HG02938 (cell line): Measurements from ENCODE around the gene EXOC1.

ENCODE experiments used
- ATAC-seq: cut with Tn5 transposase; IDR thresholded peaks from one replicate; pipeline ENCODE4 v1.9.1; 2021; ENCODE audit warnings: mild to moderate bottlenecking, moderate library complexity; ENCODE audit not compliant: unreplicated experiment

EXOC1 gene

DNA sequence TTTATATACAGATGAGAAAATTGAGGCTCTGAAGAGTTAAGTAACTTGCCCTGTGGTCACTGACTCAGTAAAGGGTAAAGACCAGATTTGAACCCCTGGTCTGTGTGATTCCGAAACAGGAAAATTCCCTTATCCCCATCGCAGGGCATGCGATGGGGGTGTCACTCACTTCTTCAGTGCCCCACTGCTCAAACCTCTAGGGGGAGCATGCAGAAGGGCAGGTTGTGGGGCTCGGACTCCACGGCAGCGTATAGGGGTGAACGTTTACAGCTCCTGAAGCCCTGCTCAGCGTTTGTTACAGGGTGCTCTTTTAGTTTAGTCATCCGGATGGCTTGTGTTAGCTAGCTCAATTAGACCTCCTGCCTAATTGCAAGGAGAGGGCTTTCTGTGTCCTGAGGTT lies 3.7 kb upstream of the EXOC1 start:
- ATAC-seq: no peak

DNA sequence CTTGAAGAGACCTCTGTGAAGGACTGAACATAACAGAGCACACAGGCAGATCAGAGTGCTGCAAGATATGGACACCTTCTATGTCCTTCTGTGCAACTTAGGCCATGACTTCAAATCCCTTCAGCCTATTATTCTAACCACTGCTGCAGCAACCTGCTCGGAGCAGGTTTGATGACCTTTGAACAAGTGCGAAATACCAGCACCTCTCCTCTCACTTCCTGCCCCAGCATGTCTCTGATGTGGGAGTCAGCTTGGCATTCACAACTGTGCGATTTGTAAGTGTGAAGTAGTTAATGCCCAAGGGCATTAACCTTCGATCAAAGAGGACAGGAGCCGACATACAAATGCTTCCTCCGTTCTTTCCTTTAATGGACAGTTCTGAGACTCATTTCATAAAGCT lies 1.6 kb upstream of the EXOC1 start:
- ATAC-seq: no peak

DNA sequence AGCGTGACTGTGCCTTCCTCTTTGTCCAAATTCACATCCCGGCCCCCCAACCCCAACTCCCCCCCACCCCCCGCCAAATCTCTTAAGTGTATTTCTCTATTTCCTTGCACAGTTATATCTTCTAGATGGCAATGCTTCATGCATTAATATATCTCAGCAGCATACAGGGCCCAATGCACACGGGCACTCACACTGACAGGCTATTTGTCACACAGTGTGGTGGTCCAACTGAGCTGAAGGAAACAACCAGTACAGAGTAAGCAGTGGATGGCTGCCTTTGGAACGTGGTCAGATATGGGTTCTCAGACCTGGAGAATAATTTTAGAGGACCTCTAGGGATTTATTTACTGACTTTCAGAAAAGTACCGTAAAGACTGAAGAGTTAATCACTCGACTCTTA lies 681 bp downstream of the EXOC1 start:
- no peak for ATAC-seq

DNA sequence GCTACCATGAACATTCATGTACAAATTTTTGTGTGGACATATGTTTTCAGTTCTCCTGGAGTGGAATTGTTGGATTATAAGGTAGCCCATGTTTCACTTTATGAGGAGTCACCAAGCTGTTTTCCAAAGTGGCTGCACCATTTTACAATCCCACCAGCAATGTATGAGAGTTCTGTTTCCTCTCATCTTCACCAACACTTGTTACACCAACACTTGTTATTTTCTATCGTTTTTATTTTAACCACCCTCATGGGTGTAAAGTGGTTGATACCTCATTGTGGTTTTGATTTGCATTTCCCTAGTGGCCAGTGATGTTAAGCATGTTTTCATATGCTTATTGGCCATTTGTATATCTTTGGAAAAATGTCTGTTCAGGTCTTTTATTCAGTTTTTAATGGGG lies 4.1 kb downstream of the EXOC1 start:
- no peak for ATAC-seq

DNA sequence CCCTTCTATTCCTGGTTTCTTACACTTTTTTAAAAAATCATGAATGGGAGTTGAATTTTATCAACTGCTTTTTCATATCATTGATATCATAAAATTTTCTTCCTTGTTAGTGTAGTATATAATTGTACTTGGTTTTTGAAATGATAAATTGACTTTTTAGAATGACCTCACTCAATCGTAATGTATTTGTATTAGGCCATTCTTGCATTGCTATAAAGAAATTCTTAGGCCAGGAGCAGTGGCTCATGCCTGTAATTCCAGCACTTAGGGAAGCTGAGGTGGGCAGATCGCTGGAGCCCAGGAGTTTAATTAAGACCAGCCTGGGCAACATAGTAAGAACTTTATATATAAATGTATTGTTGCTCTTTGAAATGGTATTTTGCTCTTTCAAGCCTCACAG lies 6.3 kb downstream of the EXOC1 start:
- ATAC-seq: no peak

DNA sequence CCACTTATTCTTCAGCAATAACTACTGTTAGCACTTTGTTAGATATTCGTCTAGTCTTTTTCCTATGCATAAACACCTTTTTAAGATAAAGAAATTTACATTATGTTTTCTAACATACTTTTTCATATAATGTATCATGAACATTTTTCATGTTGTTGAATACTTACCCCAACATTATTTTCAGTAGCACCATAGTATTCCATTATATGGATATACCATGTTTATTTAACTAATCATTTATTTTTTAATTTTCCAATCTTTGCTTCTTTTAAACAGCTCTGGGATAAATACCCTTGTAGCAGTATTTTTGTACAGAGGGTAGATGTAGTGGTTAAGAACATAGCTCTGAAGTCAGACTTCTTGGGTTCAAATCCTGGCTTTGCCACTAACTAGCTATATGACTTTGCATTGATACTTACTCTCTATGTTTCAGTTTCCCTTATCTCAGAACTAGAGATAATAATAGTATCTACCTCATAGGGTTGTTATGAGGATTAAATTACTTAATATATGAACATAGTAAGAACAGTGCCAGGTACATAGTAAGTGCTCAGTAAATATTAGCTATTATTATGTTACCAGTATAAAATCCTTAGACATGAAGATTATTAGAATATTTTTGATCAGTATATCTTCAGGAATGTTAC lies 11.3 kb downstream of the EXOC1 start:
- no peak for ATAC-seq

DNA sequence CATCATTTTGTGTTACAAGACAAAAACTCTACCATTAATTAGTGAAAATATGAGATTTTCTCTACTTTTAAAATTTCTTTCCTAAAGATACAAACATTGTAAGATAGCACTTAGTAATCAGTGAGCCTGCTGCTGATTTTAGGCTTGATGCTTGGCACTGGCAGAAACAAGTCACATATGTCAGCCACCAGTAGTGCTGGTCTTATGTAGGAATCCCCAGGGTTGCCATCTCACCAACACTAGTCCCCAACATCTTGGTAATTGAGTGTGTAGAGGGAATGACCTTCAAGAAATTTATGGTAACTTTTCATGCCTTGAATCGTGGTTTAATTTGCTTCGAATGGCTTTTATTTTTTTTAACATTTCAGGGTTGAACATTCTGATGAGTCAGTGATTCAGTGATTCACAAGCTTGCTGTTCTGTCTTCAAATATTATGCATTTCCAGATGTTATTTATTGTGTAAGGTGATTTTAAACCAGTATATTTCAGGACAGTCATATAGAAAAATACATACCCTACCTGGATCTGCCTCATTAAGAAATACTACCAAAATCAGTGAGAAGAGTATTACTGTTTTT lies 11.9 kb downstream of the EXOC1 start:
- ATAC-seq: no peak

DNA sequence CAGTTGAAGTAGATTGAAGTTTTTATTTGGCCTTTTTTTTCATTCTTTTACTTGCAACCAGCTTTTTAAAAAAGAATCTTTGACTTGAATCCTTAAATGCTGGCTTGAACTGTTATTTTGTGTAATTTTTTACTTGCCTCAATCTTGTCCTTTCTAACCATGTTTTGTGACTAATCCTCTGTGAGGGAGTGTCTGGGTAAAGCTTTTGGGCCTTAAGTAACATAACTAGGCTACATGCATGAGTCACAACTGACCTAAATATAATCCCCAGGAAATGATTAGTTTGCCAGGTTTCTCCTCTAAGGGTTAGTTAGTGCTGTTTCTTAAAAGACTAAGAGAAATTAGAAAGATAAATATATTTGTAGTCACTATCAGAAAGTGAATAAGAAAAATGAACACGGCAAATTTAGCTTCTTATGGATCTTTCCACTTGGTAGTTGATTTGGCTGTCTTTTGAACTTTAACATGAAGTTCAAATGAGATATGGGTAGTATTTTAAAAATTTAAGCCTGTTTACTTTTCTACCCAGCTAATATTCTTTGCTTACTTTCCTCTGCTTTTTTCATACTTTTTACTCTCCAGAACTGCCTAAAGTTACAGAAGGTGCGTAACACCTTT lies 13.0 kb downstream of the EXOC1 start:
- ATAC-seq: peak; percentile 82

DNA sequence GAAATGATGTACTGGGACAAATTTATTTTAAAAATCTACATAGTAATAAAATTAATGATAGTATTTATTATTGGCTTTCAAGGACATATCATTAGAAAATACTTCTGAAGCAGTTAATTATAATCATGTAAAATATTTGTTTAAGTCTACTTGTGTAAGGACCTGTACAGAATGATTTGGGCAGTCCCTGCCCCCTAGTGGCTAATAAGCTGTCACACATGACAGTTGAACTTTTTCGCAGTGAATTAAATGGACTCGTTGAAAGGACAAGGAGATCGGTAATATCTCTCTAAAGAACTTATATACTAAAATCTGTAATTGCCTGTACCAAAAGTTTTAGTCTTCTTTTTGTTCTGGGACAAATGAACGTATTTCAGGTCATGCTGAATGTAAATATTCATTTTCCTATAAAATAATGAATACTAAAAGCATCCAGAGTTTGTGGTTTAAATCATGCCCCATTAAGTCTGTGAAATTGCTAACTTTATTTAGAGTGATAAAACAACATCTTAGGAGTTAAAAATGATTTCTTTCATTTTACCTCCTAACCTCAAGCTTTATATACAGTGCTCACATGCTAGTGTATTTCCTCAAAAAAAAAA lies 13.6 kb downstream of the EXOC1 start:
- ATAC-seq: peak; percentile 89

DNA sequence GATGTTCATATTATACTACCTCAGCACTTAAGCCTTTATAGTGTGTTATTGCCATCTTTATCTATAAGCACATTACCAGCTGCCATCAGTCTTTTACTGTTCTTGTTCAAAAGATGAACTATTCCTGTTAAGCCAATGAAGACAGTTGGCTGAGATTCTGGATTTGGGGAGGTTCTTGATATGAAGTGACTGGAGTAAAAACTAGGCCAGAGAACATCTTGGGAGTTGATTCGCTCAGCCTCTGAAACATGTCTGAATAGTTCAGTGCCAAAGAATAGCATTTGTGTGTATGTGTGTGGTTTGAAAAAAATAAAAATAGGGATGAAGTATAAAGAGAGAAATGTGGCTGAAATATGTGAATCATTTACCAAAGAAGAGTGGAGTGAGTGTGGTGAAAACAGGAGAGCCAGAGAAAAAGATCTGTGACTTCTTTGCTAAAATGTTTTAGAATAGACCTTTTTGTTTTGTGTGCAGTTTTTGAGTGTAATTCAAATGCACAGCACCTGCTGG lies 15.2 kb downstream of the EXOC1 start:
- ATAC-seq: no peak

DNA sequence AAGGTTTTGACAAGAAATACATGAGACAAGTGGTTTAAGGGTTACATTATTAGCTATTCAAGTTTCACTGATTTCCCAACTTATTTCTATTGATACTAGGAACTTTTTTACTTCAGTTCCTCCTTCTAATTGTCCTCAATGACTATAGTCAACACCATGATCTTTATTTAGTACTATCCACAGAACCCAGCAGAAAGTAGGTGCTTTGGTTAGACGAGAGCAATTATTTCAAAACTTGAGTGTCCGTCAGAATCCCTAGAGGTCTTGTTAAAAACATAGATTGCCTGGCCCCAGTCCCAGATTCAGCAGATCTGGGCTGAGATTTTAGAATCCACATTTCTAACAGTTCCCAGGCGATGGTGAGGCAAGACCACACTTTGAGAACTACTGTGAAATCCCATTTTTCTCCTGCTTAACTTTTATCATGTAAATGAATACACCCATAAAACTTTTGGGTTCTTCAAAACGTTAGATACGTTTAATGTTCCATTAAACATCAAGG lies 17.9 kb downstream of the EXOC1 start:
- ATAC-seq: no peak

DNA sequence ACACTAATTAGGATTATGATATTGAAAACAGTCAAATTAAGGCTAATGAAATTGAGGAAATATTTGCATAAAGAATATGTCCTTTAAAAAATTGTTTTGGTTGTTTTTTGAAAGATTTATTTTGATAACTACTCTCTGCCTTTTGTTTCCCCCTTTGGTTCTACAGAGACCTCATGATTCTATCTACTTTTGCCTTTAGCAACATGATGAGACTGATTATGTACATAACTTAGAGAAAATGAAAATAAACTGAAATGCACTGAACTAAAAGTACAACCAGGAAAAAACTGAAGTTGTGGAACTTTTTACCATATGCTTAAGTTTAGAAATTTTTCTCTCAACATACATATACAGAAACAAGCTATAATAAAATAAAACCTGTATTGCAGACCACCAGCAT lies 21.4 kb downstream of the EXOC1 start:
- no peak for ATAC-seq

DNA sequence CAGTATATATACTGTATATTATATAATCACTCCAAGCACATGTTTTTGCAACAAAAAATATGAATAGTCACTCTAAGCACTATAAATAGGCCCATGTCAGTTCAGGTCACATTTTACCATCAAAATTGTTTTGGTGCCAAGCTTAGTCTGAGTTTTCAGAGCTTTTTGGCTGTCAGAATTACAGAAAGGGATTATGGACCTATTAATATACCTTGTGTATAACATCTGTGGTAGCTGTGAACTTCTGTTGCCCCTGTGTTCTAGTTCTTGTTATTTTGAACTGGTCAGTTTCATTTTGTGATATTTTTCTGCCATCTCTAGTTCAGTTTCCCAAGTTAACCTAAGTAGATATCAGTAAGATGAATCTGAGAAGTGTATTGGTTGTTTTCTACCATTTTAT lies 22.9 kb downstream of the EXOC1 start:
- ATAC-seq: no peak

DNA sequence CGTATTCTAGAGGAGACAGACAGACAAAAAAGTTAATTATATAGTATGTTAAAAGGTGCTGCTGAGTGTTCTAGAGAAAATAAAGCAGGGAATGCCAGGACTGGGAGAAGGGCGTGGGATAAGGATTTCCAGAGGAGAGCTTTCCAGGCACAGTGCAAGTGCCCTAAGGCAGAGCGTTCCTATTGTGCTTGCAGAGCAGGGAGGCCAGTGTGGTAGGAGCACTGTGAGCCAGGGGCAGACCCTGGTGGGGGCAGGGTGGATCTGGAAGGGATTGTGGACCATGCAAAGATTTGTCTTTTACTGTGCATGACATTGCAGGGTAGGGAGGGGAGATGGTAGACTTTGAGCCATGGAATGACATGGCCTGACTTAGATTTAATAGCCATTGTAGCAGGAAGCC lies 25.8 kb downstream of the EXOC1 start:
- no peak for ATAC-seq

DNA sequence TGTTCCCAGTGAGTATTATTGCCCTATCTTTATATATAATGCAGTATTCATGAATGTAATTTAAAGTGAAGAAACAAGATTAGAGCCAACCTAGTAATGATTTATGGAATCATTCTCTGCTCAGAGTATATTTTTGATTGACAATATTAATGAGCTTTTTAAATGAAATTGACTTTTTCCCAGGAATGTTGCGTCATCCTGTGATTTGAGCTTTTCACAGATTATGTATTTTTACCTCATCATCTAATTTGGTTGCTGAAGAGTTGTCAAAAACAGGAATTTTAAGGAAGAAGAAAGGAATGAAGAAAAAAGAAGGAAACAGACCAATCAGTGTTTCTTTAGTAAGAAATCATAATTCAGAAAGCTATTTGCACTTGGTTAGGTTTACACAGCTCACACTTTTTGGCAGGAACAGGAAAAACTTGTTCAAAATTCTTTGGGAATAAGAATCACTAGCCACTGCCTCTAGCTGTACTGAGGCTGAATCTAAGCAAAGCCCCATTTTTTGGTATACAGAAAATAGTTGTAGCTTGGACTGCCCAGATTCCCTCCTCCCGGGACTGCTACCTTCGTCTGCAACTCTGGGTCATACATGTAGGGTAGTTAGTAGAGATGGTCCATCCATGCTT lies 27.3 kb downstream of the EXOC1 start:
- ATAC-seq: no peak

DNA sequence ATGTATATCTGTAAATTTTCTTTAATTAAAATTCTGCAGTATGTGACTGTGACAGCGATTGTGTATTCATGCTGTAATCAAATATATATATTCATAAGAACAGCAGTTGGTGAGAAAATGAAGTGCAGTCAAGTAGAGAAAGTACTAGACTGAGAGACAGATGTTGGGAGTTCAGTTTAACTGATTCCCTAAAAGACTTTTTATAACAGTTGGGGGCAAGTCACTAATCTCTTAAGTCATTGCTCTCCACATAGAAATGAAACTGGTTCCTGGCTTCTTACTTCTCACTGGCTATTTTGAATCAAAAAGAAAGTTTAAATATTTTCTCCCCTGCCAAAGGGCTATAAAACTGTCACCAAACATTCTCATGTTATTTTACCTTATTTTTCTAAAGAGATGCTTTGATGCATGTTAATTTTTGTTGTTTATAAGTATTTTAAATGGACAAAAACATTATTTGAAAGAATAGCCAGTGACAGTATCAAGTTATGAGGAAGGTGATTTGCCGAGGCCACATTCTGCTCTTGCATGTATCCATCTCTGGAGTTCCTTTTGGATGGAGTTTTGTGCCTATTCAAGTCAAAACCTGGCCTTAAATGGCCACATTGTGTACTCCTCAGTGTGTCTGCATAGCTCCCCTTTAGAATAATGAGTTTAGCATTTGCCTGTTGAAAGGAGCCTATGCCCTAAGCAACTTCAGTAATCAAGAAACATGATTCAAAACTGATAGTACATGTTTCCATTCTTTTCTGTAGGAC lies 30.8 kb downstream of the EXOC1 start:
- ATAC-seq: no peak

DNA sequence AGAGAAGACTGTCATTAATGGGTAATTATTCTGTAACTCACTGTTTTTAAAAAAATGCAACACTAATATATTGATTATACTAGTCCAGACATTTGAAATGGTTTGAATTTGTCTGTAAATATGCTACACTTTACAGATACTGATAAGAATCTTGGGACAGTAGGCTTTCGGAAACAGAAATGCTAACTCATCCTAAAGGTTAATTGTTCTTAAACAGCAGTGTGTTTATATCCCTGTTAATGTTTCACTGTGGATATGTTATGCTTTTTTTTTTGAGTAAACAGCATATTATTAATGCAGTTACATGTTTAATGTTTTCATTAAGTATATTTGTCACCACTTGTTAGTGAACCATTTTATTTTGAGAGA lies 31.4 kb downstream of the EXOC1 start:
- no peak for ATAC-seq

DNA sequence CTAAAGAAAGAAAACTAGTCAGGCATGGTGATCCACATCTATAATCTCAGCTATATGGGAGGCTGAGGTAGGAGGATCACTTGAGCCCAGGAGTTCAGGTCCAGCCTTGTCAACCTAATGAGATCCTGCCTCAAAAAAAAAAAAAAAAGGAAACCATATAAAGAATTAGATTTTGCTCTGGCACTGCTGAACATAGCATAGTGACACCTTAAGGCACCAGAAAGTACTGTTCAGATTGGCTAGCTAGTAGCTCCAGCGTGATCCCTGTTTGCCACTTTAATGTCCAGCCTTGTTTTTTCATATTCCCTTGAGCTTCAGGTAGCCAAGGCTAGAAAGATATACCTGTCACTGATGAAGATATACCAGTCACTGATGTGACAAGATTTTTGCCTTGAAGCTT lies 34.1 kb downstream of the EXOC1 start:
- ATAC-seq: no peak

DNA sequence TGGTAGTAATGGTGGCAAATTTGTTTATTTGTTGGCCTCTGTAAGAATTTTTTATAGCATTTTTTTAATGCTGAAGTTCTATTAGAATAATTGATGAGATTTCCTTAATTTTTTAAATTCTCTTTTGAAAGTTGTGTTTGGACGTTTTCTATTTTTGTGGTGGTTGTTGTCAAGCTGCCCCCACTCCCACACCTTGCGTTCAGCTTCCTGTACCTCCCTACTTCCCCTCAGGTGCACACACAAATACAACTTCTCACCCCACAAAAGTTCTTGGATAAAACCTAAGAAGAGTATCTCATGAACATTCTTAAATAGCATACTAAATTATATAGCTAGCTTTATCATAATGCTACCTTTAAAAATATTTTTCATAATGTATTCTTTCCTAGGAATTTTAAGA lies 38.7 kb downstream of the EXOC1 start:
- ATAC-seq: no peak

DNA sequence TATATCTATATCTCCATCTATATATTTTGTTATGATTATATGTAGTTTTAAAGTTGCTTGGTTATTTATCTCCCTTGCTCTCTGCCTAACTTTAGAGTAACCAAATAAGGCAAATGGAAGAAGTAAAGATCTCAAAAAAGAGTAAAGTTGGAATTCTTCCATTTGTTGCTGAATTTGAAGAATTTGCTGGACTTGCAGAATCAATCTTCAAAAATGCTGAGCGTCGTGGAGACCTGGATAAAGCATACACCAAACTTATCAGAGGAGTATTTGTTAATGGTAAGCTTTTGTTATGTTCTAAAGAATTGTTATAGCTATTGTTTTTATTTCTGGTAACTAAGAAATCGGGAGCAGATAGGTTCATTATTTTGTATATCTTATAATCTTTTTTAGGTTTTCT lies 43.2 kb downstream of the EXOC1 start:
- ATAC-seq: no peak

DNA sequence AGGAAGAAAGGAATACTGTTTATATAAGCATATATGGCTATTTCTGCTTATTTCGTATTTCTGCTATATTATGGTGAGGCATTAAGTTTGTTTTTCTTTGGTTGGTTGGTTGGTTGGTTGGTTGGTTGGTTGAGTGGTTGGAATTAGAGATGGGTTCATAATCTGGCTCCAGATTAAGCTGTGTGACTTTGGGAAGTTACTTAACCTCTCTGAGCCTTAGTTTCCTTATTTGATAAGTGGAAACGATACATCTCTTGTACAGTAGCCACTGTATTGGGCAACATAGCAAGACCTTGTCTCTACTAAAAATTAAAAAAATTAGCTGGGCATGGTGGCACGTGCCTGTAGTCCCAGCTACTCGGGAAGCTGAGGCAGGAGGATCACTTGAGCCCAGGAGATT lies 49.2 kb downstream of the EXOC1 start:
- ATAC-seq: no peak
